Breast epithelium (tissue), 3 donors: ENCODE results near the gene ATP6V1C2.

Experiments used
- CTCF ChIP-seq, 3 donors: fragments of 450-650 bp; IDR thresholded peaks; one replicate each; pipeline ENCODE4 v1.5.1; 2016 to 2017; ENCODE audit warnings: antibody characterized with exemption in 3 of 3, mild to moderate bottlenecking in 3 of 3, moderate library complexity in 3 of 3
- POLR2A ChIP-seq: fragments of 450-650 bp; IDR thresholded peaks from one replicate; pipeline ENCODE4 v1.6.1; 2016; ENCODE audit warnings: antibody characterized with exemption, mild to moderate bottlenecking, moderate library complexity
- POLR2AphosphoS5 ChIP-seq, 3 donors: sonication (generic); formaldehyde crosslinking; IDR thresholded peaks; one replicate each; pipeline ENCODE4 v1.6.1; 2017; ENCODE audit warnings: antibody characterized with exemption in 3 of 3

GRCh38 chr2:10820978-10821695 is 99.7 kb downstream of the ATP6V1C2 start:
- TF ChIP-seq CTCF (IDR thresholded peaks at IDR 0.05), result no peak
- TF ChIP-seq POLR2AphosphoS5 (IDR thresholded peaks at IDR 0.05), result no peak
- TF ChIP-seq POLR2A, result no peak
